GM21717 (cell line): Measurements from ENCODE around the gene ATAD2B.
"Not testable (repeated sequence)": the region's sequence is repeated elsewhere in the genome, so short reads cannot be mapped to it uniquely, and the experiment has no call there.

ENCODE experiments used
- ATAC-seq: cut with Tn5 transposase; IDR thresholded peaks from one replicate; pipeline ENCODE4 v1.9.1; 2021; ENCODE audit warnings: mild to moderate bottlenecking, moderate library complexity; ENCODE audit not compliant: unreplicated experiment

Gene ATAD2B

GRCh38 chr2:23753291-23754010, 173.5 kb downstream of the ATAD2B start:
- no peak for ATAC-seq

- ATAC-seq: no peak
Measured at GRCh38 chr2:23751747-23752265, 175.1 kb downstream of the ATAD2B start.

GRCh38 chr2:23746141-23746863, 180.6 kb downstream of the ATAD2B start:
- no peak for ATAC-seq

- ATAC-seq: no peak
Measured at GRCh38 chr2:23745726-23746105, 181.2 kb downstream of the ATAD2B start.

GRCh38 chr2:23745068-23745725, 181.7 kb downstream of the ATAD2B start:
- ATAC-seq: no peak

- not testable (repeated sequence) for ATAC-seq
Measured at GRCh38 chr2:23736783-23737182, 190.1 kb downstream of the ATAD2B start.

GRCh38 chr2:23734416-23734815, 192.5 kb downstream of the ATAD2B start:
- no peak for ATAC-seq

GRCh38 chr2:23723029-23723428, 203.9 kb downstream of the ATAD2B start:
- not testable (repeated sequence) for ATAC-seq

GRCh38 chr2:23722255-23722654, 204.7 kb downstream of the ATAD2B start:
- ATAC-seq: no peak

- ATAC-seq: no peak
Measured at GRCh38 chr2:23721454-23721826, 205.5 kb downstream of the ATAD2B start.

GRCh38 chr2:23720705-23721453, 206.0 kb downstream of the ATAD2B start:
- ATAC-seq: no peak

GRCh38 chr2:23719716-23720115, 207.2 kb downstream of the ATAD2B start:
- ATAC-seq: no peak

GRCh38 chr2:23718931-23719700, 207.8 kb downstream of the ATAD2B start:
- no peak for ATAC-seq

- no peak for ATAC-seq
Measured at GRCh38 chr2:23713351-23713750, 213.6 kb downstream of the ATAD2B start.

GRCh38 chr2:23712756-23713151, 214.2 kb downstream of the ATAD2B start:
- no peak for ATAC-seq

- ATAC-seq: no peak
Measured at GRCh38 chr2:23711979-23712755, 214.8 kb downstream of the ATAD2B start.

GRCh38 chr2:23709311-23709710, 217.6 kb downstream of the ATAD2B start:
- ATAC-seq: no peak

- ATAC-seq: no peak
Measured at GRCh38 chr2:23708771-23709170, 218.2 kb downstream of the ATAD2B start.

GRCh38 chr2:23707096-23707495, 219.8 kb downstream of the ATAD2B start:
- no peak for ATAC-seq
